Measurements from ENCODE around the gene PUM1.

- TF ChIP-seq GABPA (IDR thresholded peaks at IDR 0.05 in 1 of 2, conservative IDR thresholded peaks at IDR 0.05 in 1 of 2), result no peak
- no peak for TF ChIP-seq ZBTB33 (IDR thresholded peaks at IDR 0.05)
- no peak for TF ChIP-seq CTCF (IDR thresholded peaks at IDR 0.05; ENCODE audit: low read depth, low read length, missing input control)
- TF ChIP-seq EGR1 (IDR thresholded peaks at IDR 0.05; ENCODE audit: low read depth in 2 of 2), result no peak
- TF ChIP-seq NR2F2 (IDR thresholded peaks at IDR 0.05), result no peak
- TF ChIP-seq JUND (IDR thresholded peaks at IDR 0.05), result no peak
- no peak for TF ChIP-seq HNF4G (IDR thresholded peaks at IDR 0.05)
- no peak for TF ChIP-seq TAF1 (conservative IDR thresholded peaks at IDR 0.05)
- TF ChIP-seq SP1 (IDR thresholded peaks at IDR 0.05), result no peak
- no peak for TF ChIP-seq FOXA1 (IDR thresholded peaks at IDR 0.05)
- no peak for TF ChIP-seq YY1 (IDR thresholded peaks at IDR 0.05)
- TF ChIP-seq REST (IDR thresholded peaks at IDR 0.05), result no peak
- no peak for TF ChIP-seq RXRA (IDR thresholded peaks at IDR 0.05)
Measured at GRCh38 chr1:31012210-31012924, 53.1 kb downstream of the PUM1 start.
